C1 segment of cervical spinal cord (tissue), 14 donors: Measurements from ENCODE around the gene CPSF7.
"Not testable (repeated sequence)": the region's sequence is repeated elsewhere in the genome, so short reads cannot be mapped to it uniquely, and the experiment has no call there.

Source experiments
- DNase-seq, 14 donors: peaks; one replicate each; lab custom pipeline; 2025; lab: John Stamatoyannopoulos, UW

Gene CPSF7, protein sequence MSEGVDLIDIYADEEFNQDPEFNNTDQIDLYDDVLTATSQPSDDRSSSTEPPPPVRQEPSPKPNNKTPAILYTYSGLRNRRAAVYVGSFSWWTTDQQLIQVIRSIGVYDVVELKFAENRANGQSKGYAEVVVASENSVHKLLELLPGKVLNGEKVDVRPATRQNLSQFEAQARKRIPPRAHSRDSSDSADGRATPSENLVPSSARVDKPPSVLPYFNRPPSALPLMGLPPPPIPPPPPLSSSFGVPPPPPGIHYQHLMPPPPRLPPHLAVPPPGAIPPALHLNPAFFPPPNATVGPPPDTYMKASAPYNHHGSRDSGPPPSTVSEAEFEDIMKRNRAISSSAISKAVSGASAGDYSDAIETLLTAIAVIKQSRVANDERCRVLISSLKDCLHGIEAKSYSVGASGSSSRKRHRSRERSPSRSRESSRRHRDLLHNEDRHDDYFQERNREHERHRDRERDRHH

GRCh38 chr11:61429691-61430582 lies at the start of gene CPSF7, which contains the start of gene SDHAF2:
TSS of gene CPSF7 (minus strand) at chr11:61429975. CDS start at chr11:61429235, 740 bp downstream.
TSS of gene SDHAF2 (plus strand) at chr11:61430124. CDS start at chr11:61430147, 23 bp downstream.
- DNase-seq, result peak; percentile 70 to 99 (median 94)

DNA sequence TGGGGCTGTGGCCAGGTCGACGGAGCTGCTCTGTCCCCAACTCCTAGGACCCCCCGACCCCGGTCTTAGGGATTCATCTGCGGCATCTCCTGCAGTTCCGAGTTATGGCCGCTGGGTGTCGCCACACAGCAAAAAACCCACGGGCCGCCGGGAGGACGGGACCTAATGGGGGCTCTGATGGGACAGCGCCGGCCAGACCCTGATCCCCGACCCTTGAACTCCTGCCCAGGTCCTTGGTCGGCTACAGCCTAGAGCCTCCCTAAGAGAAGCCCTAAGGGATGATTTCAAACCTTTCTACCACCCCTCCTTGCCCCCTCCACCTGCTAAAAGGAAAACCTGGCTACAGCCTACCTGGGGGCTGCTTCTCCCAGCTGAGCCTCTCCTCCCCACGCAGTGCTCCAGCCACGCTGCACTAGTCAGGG lies 48.0 kb upstream of the CPSF7 start:
- DNase-seq, result peak in 4 of 14 donors; percentile 12 to 32 (median 17)

- DNase-seq, result no peak
Measured at GRCh38 chr11:61477126-61477525, 47.4 kb upstream of the CPSF7 start.

DNA sequence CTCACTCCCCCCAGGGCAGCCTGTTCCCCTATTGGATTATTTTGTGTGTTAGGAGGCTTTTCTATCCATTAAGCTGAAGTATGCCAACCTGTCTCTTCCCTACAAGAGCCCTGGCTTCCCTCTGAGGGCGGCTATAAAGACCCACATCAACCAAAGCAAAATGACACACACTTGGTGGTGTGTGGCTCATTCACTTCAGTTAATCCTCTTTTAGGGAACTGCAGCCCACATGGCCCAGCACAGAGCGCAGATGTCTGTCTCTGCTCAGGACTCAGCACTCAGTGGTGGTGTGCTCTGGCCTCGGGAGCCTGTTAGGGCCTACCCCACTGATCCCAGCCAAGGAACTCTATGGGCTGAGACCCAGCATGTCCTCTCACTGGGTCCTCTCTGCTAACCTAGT lies 46.6 kb upstream of the CPSF7 start:
- DNase-seq, result no peak

DNA sequence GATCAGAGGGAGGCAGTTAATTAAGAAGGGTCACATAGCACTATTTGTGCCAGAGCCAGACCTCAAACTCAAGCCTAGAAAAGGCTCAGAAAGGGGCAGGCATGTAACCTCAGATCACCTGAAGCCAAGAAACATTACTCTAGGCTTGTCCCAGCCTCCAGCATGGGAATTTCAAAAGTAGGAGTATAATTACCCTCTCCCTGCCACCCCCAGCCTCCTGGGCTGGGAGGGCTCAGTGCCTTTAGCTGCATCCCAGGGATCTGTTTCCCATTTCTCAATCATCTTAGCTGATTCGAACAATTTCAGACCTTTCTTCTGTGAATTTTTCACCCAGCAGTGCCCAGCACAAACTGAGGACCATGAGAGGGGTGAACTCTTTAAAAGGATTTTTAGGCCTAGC lies 45.7 kb upstream of the CPSF7 start:
- no peak for DNase-seq

DNA sequence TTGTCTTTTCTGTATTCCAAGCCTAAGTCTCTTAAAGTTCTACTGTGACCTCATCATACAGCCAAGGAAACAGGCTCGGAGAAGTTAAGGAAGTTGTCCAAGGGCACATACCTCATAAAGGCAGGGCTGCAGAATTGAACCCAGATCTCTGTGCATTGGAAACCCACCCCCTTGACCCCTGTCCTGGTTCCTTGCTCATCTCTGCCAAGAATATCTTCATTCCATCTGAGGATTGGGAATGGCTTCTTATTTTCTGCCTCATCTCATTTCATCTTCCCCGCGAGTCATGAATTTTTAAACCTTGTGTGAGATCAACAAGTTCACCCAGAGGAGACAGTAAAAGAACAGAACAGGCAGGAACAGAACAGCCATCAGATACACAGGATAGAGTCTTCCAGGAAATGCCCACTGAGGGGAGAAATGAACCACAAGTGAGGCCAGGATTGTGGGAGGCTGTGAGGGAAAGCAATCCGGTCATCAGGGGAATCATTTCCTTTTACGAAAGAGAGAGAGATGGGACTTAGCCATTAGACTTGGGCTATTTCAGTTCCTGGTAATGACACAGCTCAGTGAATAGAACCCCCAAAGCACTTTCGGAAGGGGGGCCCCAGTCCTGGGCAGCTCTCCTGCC lies 44.4 kb upstream of the CPSF7 start:
- DNase-seq, result no peak

DNA sequence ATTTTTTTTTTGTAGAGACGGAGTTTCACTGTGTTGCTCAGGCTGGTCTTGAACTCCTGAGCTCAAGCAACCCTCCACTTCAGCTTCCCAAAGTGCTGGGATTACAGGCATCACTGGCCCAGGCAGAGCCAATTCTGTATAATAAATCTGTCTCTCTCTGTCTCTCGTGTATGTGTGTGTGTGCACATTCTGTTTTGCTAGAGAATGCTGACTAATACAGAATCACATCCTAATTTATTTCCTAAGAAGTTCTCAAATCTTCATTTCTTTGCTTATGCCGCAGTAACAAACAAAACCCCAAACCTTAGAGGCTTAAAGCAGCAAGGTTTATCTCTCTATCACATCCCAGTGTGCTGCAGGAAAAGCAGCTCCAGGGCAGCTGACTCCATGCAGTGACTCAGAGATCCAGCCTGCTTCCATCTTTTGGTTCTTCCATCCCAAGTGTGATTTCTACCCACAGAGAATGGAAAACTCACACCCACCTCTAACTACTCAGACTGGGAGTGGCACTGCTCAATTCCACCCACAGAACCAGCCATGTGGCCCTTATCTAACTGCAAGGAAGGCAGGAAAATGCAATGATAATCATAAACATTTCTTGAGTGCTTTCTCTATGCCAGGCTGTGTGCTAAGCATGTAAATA lies 43.7 kb upstream of the CPSF7 start:
- DNase-seq, result no peak

GRCh38 chr11:61472868-61473267 lies 43.1 kb upstream of the CPSF7 start:
- peak in 5 of 14 donors; percentile 5 to 55 (median 29) for DNase-seq

DNA sequence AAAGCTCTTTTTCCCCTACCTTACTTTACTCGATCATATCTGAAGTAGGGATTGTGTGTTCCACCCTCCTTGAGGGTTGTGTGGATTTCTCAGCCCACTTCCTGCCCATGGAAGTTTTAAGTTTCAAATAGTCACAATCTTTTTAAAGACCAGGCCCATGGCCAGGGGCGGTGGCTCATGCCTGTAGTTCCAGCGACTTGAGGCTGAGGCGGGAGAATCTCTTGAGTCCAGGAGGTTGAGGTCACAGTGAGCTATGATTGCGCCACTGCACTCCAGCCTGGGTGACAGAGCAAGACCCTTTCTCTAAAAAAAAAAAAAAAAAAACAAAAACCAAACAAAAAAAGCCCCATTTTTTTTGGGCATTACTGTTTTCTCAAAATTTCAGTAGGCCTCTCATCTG lies 42.5 kb upstream of the CPSF7 start:
- DNase-seq, result no peak

- DNase-seq, result no peak
Measured at GRCh38 chr11:61468002-61468401, 38.2 kb upstream of the CPSF7 start.

DNA sequence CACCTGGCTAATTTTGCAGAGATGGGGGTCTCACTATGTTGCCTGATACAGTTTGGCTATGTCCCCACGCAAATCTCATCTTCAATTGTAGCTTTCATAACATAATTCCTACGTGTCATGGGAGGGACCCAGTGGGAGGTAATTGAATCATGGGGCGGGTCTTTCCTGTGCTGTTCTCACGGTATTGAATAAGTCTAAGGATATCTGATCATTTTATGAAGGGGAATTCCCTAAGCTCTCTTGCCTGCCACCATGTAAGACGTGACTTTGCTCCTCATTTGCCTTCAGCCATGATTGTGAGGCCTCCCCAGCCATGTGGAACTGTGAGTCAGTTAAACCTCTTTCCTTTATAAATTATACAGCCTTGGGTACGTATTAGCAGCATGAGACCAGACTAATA lies 37.8 kb upstream of the CPSF7 start:
- not testable (repeated sequence) for DNase-seq

DNA sequence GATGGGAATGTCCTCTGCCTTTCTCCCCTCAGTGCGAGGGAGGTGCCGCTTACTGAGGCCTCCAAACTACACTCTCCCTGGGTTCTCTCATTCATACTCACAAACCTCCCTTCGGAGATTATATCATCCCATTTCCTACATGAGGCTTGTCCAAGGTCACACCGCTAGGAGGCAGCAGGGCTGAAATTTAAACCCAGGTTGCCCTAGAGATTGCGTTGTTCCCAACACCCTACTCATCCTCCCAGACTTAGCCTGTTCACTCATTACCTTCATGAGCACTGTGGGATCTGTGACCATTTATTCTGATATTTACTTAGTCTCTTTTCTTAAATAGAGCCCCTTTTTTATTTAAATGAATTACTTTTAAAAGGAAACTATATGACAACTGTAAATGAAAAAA lies 31.2 kb upstream of the CPSF7 start:
- DNase-seq, result no peak

DNA sequence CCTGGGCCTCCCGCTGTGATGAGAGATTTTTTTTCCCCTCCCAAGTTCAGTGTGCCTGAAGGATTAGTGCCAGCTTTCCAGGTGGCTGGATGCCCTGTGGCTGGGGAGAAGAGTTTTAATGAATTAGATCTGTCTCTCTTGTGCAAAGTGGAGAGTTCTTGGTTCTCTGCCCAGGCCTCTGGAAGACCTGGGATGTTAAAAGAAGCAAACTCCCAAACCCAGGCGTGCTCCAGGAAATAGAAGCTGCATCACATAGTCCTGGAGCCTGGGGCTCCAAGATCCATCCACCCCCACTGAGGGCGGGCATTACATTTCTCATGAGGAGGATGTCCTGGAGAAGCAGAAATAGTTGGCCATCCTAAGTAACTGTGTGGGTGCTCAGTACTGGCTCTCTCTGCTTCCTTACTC lies 30.7 kb upstream of the CPSF7 start:
- peak in 6 of 14 donors; percentile 10 to 44 (median 42) for DNase-seq

DNA sequence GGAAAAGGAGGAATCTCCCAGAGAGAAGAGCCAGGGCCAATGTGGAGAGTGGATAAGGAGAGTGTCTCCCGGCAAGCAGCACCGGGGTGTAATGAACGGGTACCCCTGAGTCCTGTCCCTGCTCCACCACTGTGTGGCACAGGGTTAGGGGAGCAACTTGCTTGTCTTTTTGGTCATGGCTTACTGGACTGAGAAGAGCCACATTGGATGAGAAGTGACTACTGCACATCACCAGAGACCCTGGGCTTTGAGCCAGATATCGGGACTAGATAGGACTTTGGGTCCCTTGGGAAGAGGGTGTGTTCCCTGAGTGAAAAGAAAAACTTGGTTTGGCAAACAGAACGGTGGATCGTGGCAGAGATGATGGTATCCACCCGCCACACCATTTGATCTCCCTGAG lies 24.7 kb upstream of the CPSF7 start:
- DNase-seq, result no peak

DNA sequence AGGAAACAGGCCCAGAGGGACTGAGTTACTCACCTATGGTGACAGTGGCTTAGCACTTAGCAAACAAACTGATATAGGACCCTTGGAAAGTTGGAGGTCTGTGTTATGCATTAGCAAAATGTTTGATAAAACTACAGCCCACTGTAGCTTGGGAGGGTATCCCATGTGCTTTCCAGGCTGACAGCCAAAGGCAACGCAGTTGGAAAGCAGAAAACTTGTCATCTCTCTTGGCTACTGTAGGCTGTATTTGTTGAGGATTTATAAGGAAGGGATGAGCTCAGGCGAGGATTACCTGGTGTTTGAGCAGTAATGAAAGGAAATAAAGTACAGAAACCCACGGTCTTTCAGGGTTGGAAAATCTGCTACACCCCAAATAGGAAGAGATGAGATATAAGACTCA lies 23.9 kb upstream of the CPSF7 start:
- DNase-seq, result no peak

- DNase-seq, result no peak
Measured at GRCh38 chr11:61452825-61453224, 23.1 kb upstream of the CPSF7 start.

DNA sequence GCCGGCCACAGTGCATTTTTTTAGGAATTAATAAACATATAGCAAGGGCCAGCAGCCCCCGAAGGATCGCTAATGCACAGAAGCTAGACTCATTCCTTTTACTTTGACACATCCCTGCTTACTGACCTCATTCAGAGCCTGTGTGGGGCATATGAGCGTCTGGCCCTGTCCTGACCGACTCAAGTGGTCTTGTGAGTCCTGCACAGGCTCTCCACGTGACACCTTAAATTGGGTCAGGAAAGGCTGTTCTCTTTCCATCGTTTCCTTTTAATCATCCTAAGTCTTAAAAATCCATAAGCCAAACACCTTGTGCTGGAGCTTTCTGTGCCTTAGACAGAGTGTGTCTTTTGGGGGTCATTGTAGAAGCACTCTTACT lies 18.8 kb upstream of the CPSF7 start:
- no peak for DNase-seq

DNA sequence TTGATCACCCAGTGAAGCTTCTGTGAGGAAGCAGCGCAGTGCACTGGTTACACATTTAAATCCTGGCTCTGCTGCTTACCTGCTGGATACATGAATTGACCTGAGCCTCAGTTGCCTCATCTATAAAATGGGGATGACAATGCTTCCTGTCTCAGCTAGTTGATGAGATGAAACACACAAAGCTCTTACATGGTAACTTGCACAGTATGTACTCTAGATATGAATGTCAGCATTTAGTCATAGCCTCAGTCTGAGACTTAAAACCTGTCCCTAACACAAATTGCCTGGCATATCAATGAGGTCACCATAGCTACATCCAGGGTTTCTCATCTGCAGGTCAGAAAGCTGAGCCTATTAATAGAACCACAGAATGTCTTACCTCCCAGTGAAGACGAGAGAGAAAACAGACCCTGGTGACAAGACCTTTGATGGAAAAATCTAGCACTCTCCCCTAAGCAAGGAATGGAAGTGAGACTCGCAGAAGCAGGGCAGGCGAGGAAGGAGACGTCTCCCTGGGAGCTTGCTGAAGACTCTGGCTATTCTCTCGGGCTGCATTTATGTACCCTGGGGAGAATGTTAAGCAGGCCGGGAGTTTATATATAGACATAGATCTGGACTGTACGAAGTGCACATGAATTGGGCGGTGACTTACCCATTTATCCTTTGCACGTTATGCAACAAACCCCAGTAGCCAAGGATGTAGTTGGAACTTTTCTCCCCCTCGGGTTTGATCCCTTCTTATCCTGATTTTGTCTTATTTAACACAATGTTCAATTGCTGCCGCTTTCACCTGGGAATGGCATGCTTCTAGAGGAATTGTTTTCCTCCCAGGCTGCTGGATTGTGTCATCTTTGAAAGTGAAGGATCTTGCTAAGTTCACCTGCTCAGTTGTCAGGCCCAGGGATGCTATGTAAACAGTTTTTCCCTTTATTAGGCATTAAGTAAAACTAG lies 18.1 kb upstream of the CPSF7 start:
- no peak for DNase-seq

- peak in 13 of 14 donors; percentile 21 to 84 (median 64) for DNase-seq
Measured at GRCh38 chr11:61446211-61446651, 16.5 kb upstream of the CPSF7 start.

DNA sequence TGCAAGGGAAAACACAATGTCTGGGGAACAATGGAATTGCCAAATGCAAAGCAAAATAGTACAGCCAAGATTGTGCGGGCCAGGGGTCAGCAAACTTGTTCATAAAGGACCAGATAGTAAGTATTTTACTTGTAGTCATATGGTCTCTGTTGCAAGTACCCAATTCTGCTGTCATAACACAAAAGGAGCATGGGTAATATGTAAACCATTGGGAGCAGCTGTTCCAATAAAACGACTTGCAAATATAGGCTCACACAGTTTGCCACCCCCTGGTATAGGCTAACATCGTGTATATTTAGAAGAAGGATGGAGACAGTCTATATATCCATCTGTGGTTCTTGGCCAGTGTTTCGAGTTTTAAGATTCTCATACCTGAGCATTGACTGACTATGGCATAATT lies 15.7 kb upstream of the CPSF7 start:
- DNase-seq, result no peak
